GM12874 (cell line): ENCODE measurements around the gene SCAMP5.
A peak's percentile ranks its signal among the peaks of the same experiment; 100 is the strongest.

Experiments
- CTCF ChIP-seq: IDR thresholded peaks from 2 replicates; pipeline ENCODE4 v1.5.1; 2011; ENCODE audit warnings: low read depth, mild to moderate bottlenecking, control low read depth, low read length, moderate library complexity; ENCODE audit not compliant: insufficient read depth

SCAMP5 gene, protein sequence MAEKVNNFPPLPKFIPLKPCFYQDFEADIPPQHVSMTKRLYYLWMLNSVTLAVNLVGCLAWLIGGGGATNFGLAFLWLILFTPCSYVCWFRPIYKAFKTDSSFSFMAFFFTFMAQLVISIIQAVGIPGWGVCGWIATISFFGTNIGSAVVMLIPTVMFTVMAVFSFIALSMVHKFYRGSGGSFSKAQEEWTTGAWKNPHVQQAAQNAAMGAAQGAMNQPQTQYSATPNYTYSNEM

GRCh38 chr15:74995182-74995778, at the start of gene SCAMP5:
Gene SCAMP5 (plus strand): TSS chr15:74995563. CDS start chr15:75011840, 16,277 bp downstream.
- TF ChIP-seq CTCF = no peak

DNA sequence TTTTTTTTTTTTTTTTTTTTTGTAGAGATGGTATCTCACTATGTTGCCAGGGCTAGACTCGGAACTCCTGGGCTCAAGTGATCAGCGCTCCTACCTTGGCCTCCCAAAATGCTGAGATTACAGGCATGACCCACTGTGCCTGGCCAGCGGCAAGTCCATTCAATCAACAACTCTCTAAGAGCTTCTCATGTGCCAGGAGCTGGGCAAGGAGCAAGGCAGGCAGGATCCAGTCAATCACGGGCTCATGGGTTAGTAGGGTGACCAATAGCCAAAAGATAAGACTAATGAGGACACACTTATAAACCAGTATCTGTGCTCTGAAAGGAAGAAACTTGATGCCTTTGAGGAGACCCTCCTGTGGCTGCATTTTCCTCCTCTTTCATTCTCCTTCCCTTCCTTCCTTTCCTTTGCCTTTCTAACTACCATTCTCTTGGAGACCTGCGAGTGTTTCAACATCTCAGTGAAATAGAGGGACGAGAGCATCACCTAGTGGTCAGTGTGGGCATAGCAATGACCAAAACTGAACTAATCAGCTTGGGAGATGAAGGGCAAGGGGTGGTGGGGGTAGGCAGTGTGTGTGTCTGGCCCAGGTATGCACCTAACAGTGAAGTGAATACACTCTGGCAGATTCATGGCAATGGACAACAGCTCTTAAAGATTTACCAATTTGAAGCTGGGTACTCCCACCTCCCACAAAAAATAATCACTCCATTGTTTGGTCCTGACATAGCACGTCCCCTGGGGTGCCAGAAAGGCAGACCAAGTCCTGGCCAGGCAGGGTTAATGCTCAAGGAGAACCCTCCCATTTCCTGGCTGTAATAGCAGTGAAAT, 45.1 kb upstream of the SCAMP5 start:
- TF ChIP-seq CTCF = peak; percentile 99

DNA sequence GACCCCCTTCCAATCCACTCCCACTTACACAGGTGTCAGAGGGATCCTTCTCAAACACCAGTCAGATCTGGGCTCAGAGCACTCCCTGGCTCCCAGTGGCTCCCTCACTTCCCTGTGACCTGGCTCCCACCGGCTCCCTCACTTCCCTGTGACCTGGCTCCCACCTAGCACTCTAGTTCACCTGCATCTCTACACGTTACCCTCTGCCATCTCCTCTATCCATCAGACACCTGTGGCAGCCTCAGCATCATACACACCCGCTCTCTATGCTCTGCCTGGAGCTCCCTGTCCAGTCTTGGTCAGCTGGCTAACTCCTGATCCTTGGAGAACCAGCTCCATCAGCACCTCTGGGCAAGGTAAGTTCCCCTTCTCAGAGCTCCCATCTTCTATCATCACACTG, 44.4 kb upstream of the SCAMP5 start:
- TF ChIP-seq CTCF = no peak

- TF ChIP-seq CTCF = no peak
These were observed 40.8 kb upstream of the SCAMP5 start for GRCh38 chr15:74954515-74954914.

DNA sequence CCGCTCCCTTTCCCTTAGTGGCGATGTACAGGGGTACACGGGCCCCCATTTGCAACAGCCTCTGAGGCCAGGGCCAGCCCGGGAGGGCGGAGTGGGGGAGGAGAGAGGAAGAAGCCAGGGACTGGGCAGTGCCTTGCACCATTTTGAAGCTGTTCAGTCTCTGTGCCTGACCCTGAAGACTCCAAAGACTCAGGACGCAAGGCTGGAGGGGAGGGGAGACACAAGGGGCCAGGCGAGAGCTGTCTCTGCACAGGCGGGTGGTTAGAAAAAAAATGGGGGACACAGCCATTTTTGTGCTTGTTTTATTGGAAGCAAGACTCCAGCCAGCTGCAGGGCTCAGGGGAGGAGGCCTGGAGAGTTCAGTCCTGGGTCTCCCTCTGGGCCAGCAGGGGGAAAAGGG, 40.3 kb upstream of the SCAMP5 start:
- TF ChIP-seq CTCF = no peak

GRCh38 chr15:74955796-74956647, 39.3 kb upstream of the SCAMP5 start:
- peak; percentile 74 for TF ChIP-seq CTCF
